Mesendoderm (in vitro differentiated cells): ENCODE data around the gene OMA1.
A peak's percentile ranks its signal among the peaks of the same experiment; 100 is the strongest.

Experiments
- DNase-seq: peaks from one replicate; pipeline ENCODE4 v3.0.0; 2013
- H2AK5ac ChIP-seq: 2 replicates; pipeline ENCODE4 v1.6.1; 2013; ENCODE audit warnings: low read length, inconsistent platforms
- H2BK120ac ChIP-seq: 2 replicates; pipeline ENCODE4 v1.6.1; 2013; ENCODE audit warnings: low read depth, mild to moderate bottlenecking, low read length, moderate library complexity, mixed read lengths
- H2BK15ac ChIP-seq: replicated peaks from 2 replicates; pipeline ENCODE4 v1.6.1; 2013; ENCODE audit warnings: low read depth, mild to moderate bottlenecking, moderate library complexity
- H2BK5ac ChIP-seq: 2 replicates; pipeline ENCODE4 v1.6.1; 2013; ENCODE audit warnings: low read length, inconsistent platforms
- H3K18ac ChIP-seq: 2 replicates; pipeline ENCODE4 v1.6.1; 2013; ENCODE audit warnings: mild to moderate bottlenecking, low read length, mixed read lengths
- H3K23ac ChIP-seq: one replicate; pipeline ENCODE4 v1.6.1; 2013; ENCODE audit warnings: low read length
- H3K27ac ChIP-seq: 2 replicates; pipeline ENCODE4 v1.5.1; 2013; ENCODE audit warnings: low read depth, mild to moderate bottlenecking, inconsistent platforms, low read length, moderate library complexity
- H3K27me3 ChIP-seq: 2 replicates; pipeline ENCODE4 v1.6.1; 2013; ENCODE audit warnings: low read length, control low read depth, mild to moderate bottlenecking, inconsistent platforms; ENCODE audit not compliant: insufficient read depth, poor library complexity
- H3K36me3 ChIP-seq: 2 replicates; pipeline ENCODE4 v1.6.1; 2013; ENCODE audit warnings: low read length, inconsistent platforms; ENCODE audit not compliant: control insufficient read depth, insufficient read depth
- H3K4ac ChIP-seq: one replicate; pipeline ENCODE4 v1.6.1; 2013; ENCODE audit warnings: low read depth, mild to moderate bottlenecking, low read length, moderate library complexity
- H3K4me1 ChIP-seq: 2 replicates; pipeline ENCODE4 v1.6.1; 2013; ENCODE audit warnings: low read depth, low read length, inconsistent platforms; ENCODE audit not compliant: control insufficient read depth
- H3K4me2 ChIP-seq: 2 replicates; pipeline ENCODE4 v1.6.1; 2013; ENCODE audit warnings: low read length
- H3K4me3 ChIP-seq: 2 replicates; pipeline ENCODE4 v1.5.1; 2013; ENCODE audit warnings: mild to moderate bottlenecking, low read length
- H3K56ac ChIP-seq: one replicate; pipeline ENCODE4 v1.6.1; 2013; ENCODE audit warnings: low read length
- H3K79me1 ChIP-seq: 2 replicates; pipeline ENCODE4 v1.6.1; 2013; ENCODE audit warnings: low read length, inconsistent platforms
- H3K79me2 ChIP-seq: 2 replicates; pipeline ENCODE4 v1.6.1; 2013; ENCODE audit warnings: mild to moderate bottlenecking, low read length; ENCODE audit not compliant: control insufficient read depth, insufficient read depth
- H3K9ac ChIP-seq: 2 replicates; pipeline ENCODE4 v1.6.1; 2013; ENCODE audit warnings: low read length, inconsistent platforms
- H4K5ac ChIP-seq: one replicate; pipeline ENCODE4 v1.6.1; 2013; ENCODE audit warnings: low read length
- H4K8ac ChIP-seq: one replicate; pipeline ENCODE4 v1.6.1; 2013; ENCODE audit warnings: low read depth, mild to moderate bottlenecking, control low read depth, low read length, moderate library complexity
- WGBS: extraction: QIAGEN DNeasy Blood & Tissue Kit; methylation state at CpG from one replicate; pipeline ENCODE4 v1.1.7; 2013; ENCODE audit warnings: low lambda C conversion rate, missing lambda C conversion rate; ENCODE audit not compliant: insufficient coverage; ENCODE audit errors: extremely low coverage; 5-methylcytosine and 5-hydroxymethylcytosine counted together

OMA1 gene

GRCh38 chr1:58438468-58438867 lies 108.1 kb downstream of the OMA1 start:
- H2BK120ac ChIP-seq: no peak overlapping the region
- DNase-seq: no peak
- H3K9ac ChIP-seq: no peak overlapping the region
- no peak overlapping the region for H3K4me2 ChIP-seq
- H3K18ac ChIP-seq: no peak overlapping the region
- H3K4me3 ChIP-seq: no peak overlapping the region
- H2BK5ac ChIP-seq: no peak overlapping the region
- H3K36me3 ChIP-seq: no peaks in the 10 kb centered on the region
- no peak overlapping the region for H2AK5ac ChIP-seq
- H4K8ac ChIP-seq: no peak overlapping the region
- no peak overlapping the region for H4K5ac ChIP-seq
- H3K4ac ChIP-seq: no peak overlapping the region
- peak overlapping the region; percentile 17 for H3K56ac ChIP-seq
- WGBS: no CpG with 5 or more reads among the region's 6 CpGs
- H3K27ac ChIP-seq: no peak overlapping the region
- no peaks in the 10 kb centered on the region for H3K79me2 ChIP-seq
- H2BK15ac ChIP-seq: no peak overlapping the region
- H3K27me3 ChIP-seq: no peaks in the 10 kb centered on the region
- H3K79me1 ChIP-seq: no peaks in the 10 kb centered on the region
- H3K4me1 ChIP-seq: peaks cover 2% of the 10 kb centered on the region
- no peak overlapping the region for H3K23ac ChIP-seq

- H3K9ac ChIP-seq: no peak overlapping the region
- H3K79me1 ChIP-seq: no peaks in the 10 kb centered on the region
- H3K4me3 ChIP-seq: no peak overlapping the region
- H3K36me3 ChIP-seq: no peaks in the 10 kb centered on the region
- peak; percentile 25 for DNase-seq
- H2AK5ac ChIP-seq: no peak overlapping the region
- no peak overlapping the region for H3K56ac ChIP-seq
- H2BK5ac ChIP-seq: no peak overlapping the region
- no peak overlapping the region for H3K18ac ChIP-seq
- no peaks in the 10 kb centered on the region for H3K79me2 ChIP-seq
- H3K4me1 ChIP-seq: peaks cover 4% of the 10 kb centered on the region
- WGBS: no CpG with 5 or more reads among the region's 3 CpGs
- no peak overlapping the region for H2BK120ac ChIP-seq
- no peak overlapping the region for H4K8ac ChIP-seq
- no peak overlapping the region for H3K4me2 ChIP-seq
- no peak overlapping the region for H3K27ac ChIP-seq
- H3K27me3 ChIP-seq: no peaks in the 10 kb centered on the region
- H2BK15ac ChIP-seq: no peak overlapping the region
- no peak overlapping the region for H3K4ac ChIP-seq
- no peak overlapping the region for H3K23ac ChIP-seq
- H4K5ac ChIP-seq: no peak overlapping the region
Observed at GRCh38 chr1:58437623-58438022, 108.9 kb downstream of the OMA1 start.

- Histone ChIP-seq H3K56ac (no peak overlapping the region), H3K18ac (no peak overlapping the region), H3K9ac (no peak overlapping the region), H3K36me3 (no peaks in the 10 kb centered on the region), H3K23ac (no peak overlapping the region), H3K27me3 (no peaks in the 10 kb centered on the region), H2BK120ac (no peak overlapping the region), H2BK15ac (no peak overlapping the region), H2BK5ac (no peak overlapping the region), H4K8ac (no peak overlapping the region), H3K79me2 (no peaks in the 10 kb centered on the region), H3K79me1 (no peaks in the 10 kb centered on the region), H3K4me3 (no peak overlapping the region), H4K5ac (no peak overlapping the region), H2AK5ac (no peak overlapping the region), H3K4ac (no peak overlapping the region), H3K4me2 (no peak overlapping the region), H3K4me1 (peaks cover 8% of the 10 kb centered on the region), H3K27ac (no peak overlapping the region)
- no CpG with 5 or more reads among the region's 5 CpGs for WGBS
- peak; percentile 61 for DNase-seq
Observed at GRCh38 chr1:58436615-58437297, 109.8 kb downstream of the OMA1 start.

- H3K79me1 ChIP-seq: no peaks in the 10 kb centered on the region
- no peaks in the 10 kb centered on the region for H3K27me3 ChIP-seq
- no peaks in the 10 kb centered on the region for H3K36me3 ChIP-seq
- no peak for DNase-seq
- no peak overlapping the region for H3K4ac ChIP-seq
- H3K27ac ChIP-seq: no peak overlapping the region
- no peak overlapping the region for H3K4me3 ChIP-seq
- H2BK15ac ChIP-seq: no peak overlapping the region
- no CpG with 5 or more reads among the region's 4 CpGs for whole genome bisulfite sequencing
- H2AK5ac ChIP-seq: no peak overlapping the region
- H2BK120ac ChIP-seq: no peak overlapping the region
- no peak overlapping the region for H2BK5ac ChIP-seq
- no peak overlapping the region for H4K5ac ChIP-seq
- H3K56ac ChIP-seq: no peak overlapping the region
- H3K18ac ChIP-seq: no peak overlapping the region
- no peak overlapping the region for H3K9ac ChIP-seq
- H3K23ac ChIP-seq: no peak overlapping the region
- H3K4me2 ChIP-seq: no peak overlapping the region
- H3K4me1 ChIP-seq: peaks cover 8% of the 10 kb centered on the region
- no peak overlapping the region for H4K8ac ChIP-seq
- H3K79me2 ChIP-seq: no peaks in the 10 kb centered on the region
Observed at GRCh38 chr1:58435376-58435775, 111.2 kb downstream of the OMA1 start.

GRCh38 chr1:58434607-58435006 lies 111.9 kb downstream of the OMA1 start:
- H4K8ac ChIP-seq: no peak overlapping the region
- no peak overlapping the region for H2AK5ac ChIP-seq
- no peak for DNase-seq
- H4K5ac ChIP-seq: no peak overlapping the region
- H3K23ac ChIP-seq: no peak overlapping the region
- H3K79me1 ChIP-seq: no peaks in the 10 kb centered on the region
- H3K27me3 ChIP-seq: no peaks in the 10 kb centered on the region
- no peak overlapping the region for H2BK120ac ChIP-seq
- H2BK5ac ChIP-seq: no peak overlapping the region
- H2BK15ac ChIP-seq: no peak overlapping the region
- H3K27ac ChIP-seq: no peak overlapping the region
- H3K4me2 ChIP-seq: no peak overlapping the region
- H3K36me3 ChIP-seq: no peaks in the 10 kb centered on the region
- no peak overlapping the region for H3K4ac ChIP-seq
- no peak overlapping the region for H3K4me3 ChIP-seq
- no peak overlapping the region for H3K9ac ChIP-seq
- H3K18ac ChIP-seq: no peak overlapping the region
- peaks cover 8% of the 10 kb centered on the region for H3K4me1 ChIP-seq
- WGBS: no CpG with 5 or more reads among the region's 2 CpGs
- H3K56ac ChIP-seq: no peak overlapping the region
- no peaks in the 10 kb centered on the region for H3K79me2 ChIP-seq

- WGBS: no CpG with 5 or more reads among the region's 2 CpGs
- Histone ChIP-seq H3K4ac (no peak overlapping the region), H3K4me2 (no peak overlapping the region), H3K79me1 (no peaks in the 10 kb centered on the region), H3K79me2 (no peaks in the 10 kb centered on the region), H3K4me1 (peaks cover 8% of the 10 kb centered on the region), H3K18ac (no peak overlapping the region), H3K36me3 (no peaks in the 10 kb centered on the region), H4K8ac (no peak overlapping the region), H3K27me3 (no peaks in the 10 kb centered on the region), H3K4me3 (no peak overlapping the region), H3K9ac (no peak overlapping the region), H3K56ac (no peak overlapping the region), H2BK120ac (no peak overlapping the region), H2BK15ac (no peak overlapping the region), H2AK5ac (no peak overlapping the region), H2BK5ac (no peak overlapping the region), H4K5ac (no peak overlapping the region), H3K27ac (no peak overlapping the region), H3K23ac (no peak overlapping the region)
- DNase-seq: no peak
Observed at GRCh38 chr1:58434181-58434580, 112.3 kb downstream of the OMA1 start.
